H1 (cell line): ENCODE measurements around the gene GNAQ.

ENCODE experiments used
- CEBPB ChIP-seq: IDR thresholded peaks from 2 replicates; pipeline ENCODE4 v1.6.1; 2012; ENCODE audit warnings: low read depth, low read length
- NRF1 ChIP-seq: IDR thresholded peaks from 2 replicates; pipeline ENCODE4 v1.6.1; 2011; ENCODE audit warnings: mild to moderate bottlenecking, low read depth, low read length, improper control_type of control experiment
- TAF1 ChIP-seq: IDR thresholded peaks from 2 replicates; pipeline ENCODE4 v1.6.1; 2011; ENCODE audit warnings: mild to moderate bottlenecking, low read depth, low read length

- TF ChIP-seq TAF1 (no peak), NRF1 (no peak), CEBPB (no peak)
These were observed 127.8 kb downstream of the GNAQ start for GRCh38 chr9:77903666-77904285.
